PC-3 (cell line): Measurements from ENCODE around the gene TRIP6. TPM values are rescaled to one million over a fixed set of nuclear protein-coding genes. Genes with fewer than 3 reads are reported as not detected.

Source experiments
- ATAC-seq: fragments of 200-7000 bp; cut with Tn5 transposase; 2 replicates; pipeline ENCODE4 v1.9.1; 2020; ENCODE audit warnings: mild to moderate bottlenecking, moderate library complexity
- BruUV-seq: library from RNA; stranded (reverse); fragments of 400-500 nt; replicated peaks from 2 replicates; lab custom pipeline; 2021; lab: Mats Ljungman, UMichigan
- CTCF ChIA-PET: fragments of 300-600 bp; sonication (Branson Sonifier 250); formaldehyde crosslinking; loops from one replicate; lab custom pipeline; 2022; ENCODE audit warnings: antibody characterized with exemption; lab: Charles Lee
- POLR2A ChIA-PET: fragments of 300-600 bp; sonication (Branson Sonifier 250); formaldehyde crosslinking; loops from one replicate; lab custom pipeline; 2022; ENCODE audit warnings: antibody characterized with exemption; ENCODE audit not compliant: unreplicated experiment; lab: Charles Lee
- DNase-seq: peaks from one replicate; pipeline ENCODE4 v3.0.0-alpha.2; 2015
- H2AFZ ChIP-seq: fragments of 300-600 bp; sonication (generic); 2 replicates; pipeline ENCODE4 v1.6.0; 2016; ENCODE audit warnings: antibody characterized with exemption, low read length
- H3F3A ChIP-seq: fragments of 300-600 bp; sonication (generic); one replicate; pipeline ENCODE4 v1.6.0; 2017; ENCODE audit warnings: antibody characterized with exemption, low read length, control low read depth, mild to moderate bottlenecking; ENCODE audit not compliant: unreplicated experiment
- H3K27ac ChIP-seq: fragments of 300-600 bp; sonication (generic); 2 replicates; pipeline ENCODE4 v1.5.1; 2016; ENCODE audit warnings: mild to moderate bottlenecking, low read length
- H3K27me3 ChIP-seq: fragments of 300-600 bp; sonication (generic); 2 replicates; pipeline ENCODE4 v1.6.1; 2016; ENCODE audit warnings: low read length, mixed read lengths
- H3K36me3 ChIP-seq: fragments of 300-600 bp; sonication (generic); 2 replicates; pipeline ENCODE4 v1.6.1; 2016; ENCODE audit warnings: low read depth, mixed run types, low read length, mixed read lengths
- H3K4me1 ChIP-seq: fragments of 300-600 bp; sonication (generic); 2 replicates; pipeline ENCODE4 v1.5.1; 2016; ENCODE audit warnings: low read length; ENCODE audit not compliant: insufficient read depth
- H3K4me2 ChIP-seq: fragments of 300-600 bp; sonication (generic); 2 replicates; pipeline ENCODE4 v1.6.0; 2016; ENCODE audit warnings: low read length
- H3K4me3 ChIP-seq: fragments of 300-600 bp; sonication (generic); 2 replicates; pipeline ENCODE4 v1.5.1; 2016; ENCODE audit warnings: mild to moderate bottlenecking, low read length, mixed read lengths
- H3K79me2 ChIP-seq: fragments of 300-600 bp; sonication (generic); 2 replicates; pipeline ENCODE4 v1.6.1; 2017; ENCODE audit warnings: low read length, mixed read lengths
- H3K9ac ChIP-seq: fragments of 300-600 bp; sonication (generic); 2 replicates; pipeline ENCODE4 v1.6.0; 2016; ENCODE audit warnings: mild to moderate bottlenecking, low read length
- H3K9me2 ChIP-seq: fragments of 300-600 bp; sonication (generic); replicated peaks from 2 replicates; pipeline ENCODE4 v1.6.1; 2016; ENCODE audit warnings: mixed run types, low read length, mixed read lengths
- H3K9me3 ChIP-seq: fragments of 300-600 bp; sonication (generic); 2 replicates; pipeline ENCODE4 v1.6.1; 2016; ENCODE audit warnings: low read length, mixed read lengths
- H4K20me1 ChIP-seq: fragments of 300-600 bp; sonication (generic); 2 replicates; pipeline ENCODE4 v1.6.1; 2016; ENCODE audit warnings: low read length, mixed read lengths
- EZH2 ChIP-seq: fragments of 300-600 bp; sonication (generic); IDR thresholded peaks from one replicate; pipeline ENCODE4 v1.6.1; 2017; ENCODE audit warnings: antibody characterized with exemption, mild to moderate bottlenecking, low read length; ENCODE audit not compliant: unreplicated experiment
- EZH2phosphoT487 ChIP-seq: fragments of 300-600 bp; sonication (generic); IDR thresholded peaks from 2 replicates; pipeline ENCODE4 v1.6.1; 2018; ENCODE audit warnings: mild to moderate bottlenecking, antibody characterized with exemption, low read length, borderline replicate concordance
- intact Hi-C: fragments of 100-400 bp; cut with micrococcal nuclease; formaldehyde crosslinking; loops from 2 replicates; pipeline ENCODE4 v1.9.0; 2023
- total RNA-seq: library from RNA; depleted of rRNA; stranded (reverse); fragments of >200 nt; gene quantifications from 2 replicates; pipeline ENCODE4 v1.2.3, GENCODE V29; 2014
- TF ChIP-seq, protein P1 (sequence below): fragments of 300-600 bp; sonication (generic); conservative IDR thresholded peaks from 2 replicates; pipeline ENCODE4 v1.5.1; 2017; ENCODE audit warnings: antibody characterized with exemption, low read depth, mild to moderate bottlenecking, low read length

The TRIP6 gene
- total RNA-seq, 1 experiment from 2014 or later, result 11.3 TPM

DNA sequence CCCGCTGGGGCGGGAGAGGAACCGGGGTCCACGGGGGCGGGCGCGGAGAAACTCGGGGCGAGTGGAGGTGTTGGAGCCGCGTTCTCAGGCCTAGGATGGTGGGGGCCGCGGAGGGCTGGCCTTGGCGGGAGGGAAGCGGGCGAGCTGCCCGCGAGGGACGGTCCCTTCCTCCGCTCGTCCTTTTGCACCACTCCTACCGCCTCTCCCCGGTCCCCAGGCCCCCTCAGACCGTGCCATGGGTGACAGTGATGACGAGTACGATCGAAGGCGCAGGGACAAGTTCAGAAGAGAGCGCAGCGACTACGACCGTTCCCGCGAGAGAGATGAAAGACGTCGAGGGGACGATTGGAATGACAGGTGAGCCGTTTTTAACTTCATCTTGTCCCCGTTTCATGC is 8.2 kb downstream of the TRIP6 start:
- no peaks in the 10 kb centered on the region for H3K9me3 ChIP-seq
- peak overlapping the region; percentile 76 for H3K27ac ChIP-seq
- peaks cover 27% of the 10 kb centered on the region for H3K4me1 ChIP-seq
- H4K20me1 ChIP-seq, result peaks cover 44% of the 10 kb centered on the region
- H3K9me2 ChIP-seq, result no peaks in the 10 kb centered on the region
- TF ChIP-seq, protein P1, sequence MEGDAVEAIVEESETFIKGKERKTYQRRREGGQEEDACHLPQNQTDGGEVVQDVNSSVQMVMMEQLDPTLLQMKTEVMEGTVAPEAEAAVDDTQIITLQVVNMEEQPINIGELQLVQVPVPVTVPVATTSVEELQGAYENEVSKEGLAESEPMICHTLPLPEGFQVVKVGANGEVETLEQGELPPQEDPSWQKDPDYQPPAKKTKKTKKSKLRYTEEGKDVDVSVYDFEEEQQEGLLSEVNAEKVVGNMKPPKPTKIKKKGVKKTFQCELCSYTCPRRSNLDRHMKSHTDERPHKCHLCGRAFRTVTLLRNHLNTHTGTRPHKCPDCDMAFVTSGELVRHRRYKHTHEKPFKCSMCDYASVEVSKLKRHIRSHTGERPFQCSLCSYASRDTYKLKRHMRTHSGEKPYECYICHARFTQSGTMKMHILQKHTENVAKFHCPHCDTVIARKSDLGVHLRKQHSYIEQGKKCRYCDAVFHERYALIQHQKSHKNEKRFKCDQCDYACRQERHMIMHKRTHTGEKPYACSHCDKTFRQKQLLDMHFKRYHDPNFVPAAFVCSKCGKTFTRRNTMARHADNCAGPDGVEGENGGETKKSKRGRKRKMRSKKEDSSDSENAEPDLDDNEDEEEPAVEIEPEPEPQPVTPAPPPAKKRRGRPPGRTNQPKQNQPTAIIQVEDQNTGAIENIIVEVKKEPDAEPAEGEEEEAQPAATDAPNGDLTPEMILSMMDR, result no peak
- no peak for TF ChIP-seq EZH2phosphoT487
- no peak for TF ChIP-seq EZH2
- peaks cover 55% of the 10 kb centered on the region for H3K79me2 ChIP-seq
- BruUV-seq, result TSS peak; percentile 59
- peak; percentile 33 for ATAC-seq
- intact Hi-C loops, result no loop called here
- H2AFZ ChIP-seq, result peak overlapping the region; percentile 63
- DNase-seq, result peak; percentile 20
- CTCF ChIA-PET, result interaction anchor here (0.6 to 0.7 kb wide), 2 partner anchors 287 to 321 kb away, joined by 7 read pairs; no protein-coding TSS in a partner anchor
- H3F3A ChIP-seq, result no peaks in the 10 kb centered on the region
- no peaks in the 10 kb centered on the region for H3K27me3 ChIP-seq
- peak overlapping the region; percentile 100 for H3K4me2 ChIP-seq
- H3K4me3 ChIP-seq, result peak overlapping the region; percentile 78
- POLR2A ChIA-PET, result interaction anchor here (0.5 to 1.8 kb wide), 6 partner anchors 14 to 1531 kb away, joined by 3 to 39 read pairs (median 9); partner anchors contain the start of gene UFSP1
- H3K36me3 ChIP-seq, result peaks cover 29% of the 10 kb centered on the region
- peak overlapping the region; percentile 99 for H3K9ac ChIP-seq

DNA sequence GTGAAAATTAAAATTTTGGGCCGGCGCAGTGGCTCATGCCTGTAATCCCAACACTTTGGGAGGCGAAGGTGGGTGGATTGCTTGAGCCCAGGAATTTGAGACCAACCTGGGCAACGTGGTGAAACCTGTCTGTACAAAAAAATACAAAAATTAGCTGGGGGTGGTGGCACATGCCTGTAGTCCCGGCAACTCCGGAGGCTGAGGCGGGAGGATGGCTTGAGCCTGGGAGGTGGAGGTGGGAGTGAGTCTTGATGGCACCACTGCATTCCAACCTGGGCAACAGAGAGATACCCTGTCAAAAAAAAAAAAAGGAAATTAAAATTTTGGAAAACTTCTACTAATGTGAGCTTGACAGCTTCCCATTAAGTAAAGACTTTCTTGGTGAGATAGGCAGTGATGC is 10.8 kb downstream of the TRIP6 start:
- Histone ChIP-seq H3K79me2 (peaks cover 71% of the 10 kb centered on the region), H3K27ac (no peak overlapping the region), H3K9ac (no peak overlapping the region), H3K36me3 (peaks cover 52% of the 10 kb centered on the region), H3K9me2 (no peaks in the 10 kb centered on the region), H4K20me1 (peaks cover 47% of the 10 kb centered on the region), H3K9me3 (no peaks in the 10 kb centered on the region), H2AFZ (no peak overlapping the region), H3F3A (no peaks in the 10 kb centered on the region), H3K27me3 (no peaks in the 10 kb centered on the region), H3K4me1 (peaks cover 27% of the 10 kb centered on the region), H3K4me2 (peak overlapping the region; percentile 44; the same call in 1 of the 2 replicates), H3K4me3 (0 out of 2 replicates have a peak overlapping the region, but pooled peaks have one; percentile 78)
- ChIA-PET CTCF (no interaction called here), POLR2A (no interaction called here)
- no peak for ATAC-seq
- TF ChIP-seq, protein P1, result no peak
- TF ChIP-seq EZH2 (no peak), EZH2phosphoT487 (no peak)
- BruUV-seq, result no TSS peak
- intact Hi-C loops, result no loop called here
- no peak for DNase-seq

DNA sequence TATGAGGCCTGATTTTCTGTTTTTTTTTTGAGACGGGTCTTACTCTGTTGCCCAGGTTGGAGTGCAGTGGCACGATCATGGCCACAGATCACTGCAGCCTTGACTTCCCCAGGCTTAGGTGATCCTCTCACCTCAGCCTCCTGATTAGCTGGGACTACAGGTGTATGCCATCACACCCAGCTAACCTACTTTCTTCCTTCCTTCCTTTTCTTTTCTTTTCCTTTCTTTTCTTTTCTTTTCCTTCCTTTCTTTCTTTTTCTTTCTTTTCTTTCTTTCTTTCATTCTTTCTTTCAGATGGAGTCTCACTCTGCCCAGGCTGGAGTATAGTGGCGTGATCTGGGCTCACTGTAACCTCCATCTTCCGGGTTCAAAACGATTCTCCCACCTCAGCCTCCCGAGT is 11.5 kb downstream of the TRIP6 start:
- Histone ChIP-seq H3K27me3 (no peaks in the 10 kb centered on the region), H4K20me1 (peaks cover 47% of the 10 kb centered on the region), H3K9me2 (no peaks in the 10 kb centered on the region), H2AFZ (no peak overlapping the region), H3F3A (no peaks in the 10 kb centered on the region), H3K79me2 (peaks cover 71% of the 10 kb centered on the region), H3K9me3 (no peaks in the 10 kb centered on the region), H3K9ac (no peak overlapping the region), H3K4me1 (peaks cover 27% of the 10 kb centered on the region), H3K36me3 (peaks cover 58% of the 10 kb centered on the region), H3K4me3 (no peak overlapping the region), H3K4me2 (peak overlapping the region; percentile 44; the same call in 1 of the 2 replicates), H3K27ac (no peak overlapping the region)
- BruUV-seq, result no TSS peak
- intact Hi-C loops, result no loop called here
- POLR2A ChIA-PET, result no interaction called here
- CTCF ChIA-PET, result no interaction called here
- DNase-seq (no peak), ATAC-seq (no peak)
- no peak for TF ChIP-seq EZH2
- TF ChIP-seq EZH2phosphoT487, result no peak
- TF ChIP-seq, protein P1, result no peak
